ENCODE results near the gene RBM12. TPM values are rescaled to one million over a fixed set of nuclear protein-coding genes. Genes with fewer than 3 reads are reported as not detected.
A peak's percentile ranks its signal among the peaks of the same experiment; 100 is the strongest.

RBM12 gene
- total RNA-seq, 4 donors from 2014 or later, result 9.8 to 23.7 (median 20.7) TPM

- intact Hi-C loops (cut with DNase I; ENCODE audit: low total_unique reads), result loop anchor here (1.0 to 2.0 kb wide), 3 partner anchors 35 to 255 kb away; partner anchors contain the start of gene SCAND1
Measured at GRCh38 chr20:35699957-35700624, 35.4 kb upstream of the RBM12 start.

GRCh38 chr20:35699127-35699956 lies 34.6 kb upstream of the RBM12 start, which contains the start of the genes NFS1 and ROMO1:
NFS1 (minus strand) TSS chr20:35699352; CDS start chr20:35699288, 64 bp downstream.
ROMO1 (plus strand) TSS chr20:35699405; CDS start chr20:35699633, 228 bp downstream.
- intact Hi-C loops (cut with DNase I; ENCODE audit: low total_unique reads), result loop anchor here (1.0 kb wide), 2 partner anchors 34 to 98 kb away; no protein-coding TSS in a partner anchor
- ATAC-seq (peak; percentile 88 to 90), DNase-seq (peak; percentile 69 to 86)
- Histone ChIP-seq H3K27me3 (no peaks in the 10 kb centered on the region), H3K9me3 (no peaks in the 10 kb centered on the region), H3K36me3 (peaks cover 0 to 50% of the 10 kb centered on the region in 2 donors), H3K4me3 (peak within 1 kb of the TSS; percentile 85 to 95 (median 92)), H3K27ac (peak within 1 kb of the TSS; percentile 88 to 97 (median 96)), H3K4me1 (peaks cover 28 to 40% of the 10 kb centered on the region in 2 donors)
- in situ Hi-C loops (cut with MboI; ENCODE audit: low sequenced_read_pairs in 4 of 4), result no loop called here
- TF ChIP-seq POLR2A (IDR thresholded peaks at IDR 0.05), result peak; percentile 60 to 84
- TF ChIP-seq, protein P1, sequence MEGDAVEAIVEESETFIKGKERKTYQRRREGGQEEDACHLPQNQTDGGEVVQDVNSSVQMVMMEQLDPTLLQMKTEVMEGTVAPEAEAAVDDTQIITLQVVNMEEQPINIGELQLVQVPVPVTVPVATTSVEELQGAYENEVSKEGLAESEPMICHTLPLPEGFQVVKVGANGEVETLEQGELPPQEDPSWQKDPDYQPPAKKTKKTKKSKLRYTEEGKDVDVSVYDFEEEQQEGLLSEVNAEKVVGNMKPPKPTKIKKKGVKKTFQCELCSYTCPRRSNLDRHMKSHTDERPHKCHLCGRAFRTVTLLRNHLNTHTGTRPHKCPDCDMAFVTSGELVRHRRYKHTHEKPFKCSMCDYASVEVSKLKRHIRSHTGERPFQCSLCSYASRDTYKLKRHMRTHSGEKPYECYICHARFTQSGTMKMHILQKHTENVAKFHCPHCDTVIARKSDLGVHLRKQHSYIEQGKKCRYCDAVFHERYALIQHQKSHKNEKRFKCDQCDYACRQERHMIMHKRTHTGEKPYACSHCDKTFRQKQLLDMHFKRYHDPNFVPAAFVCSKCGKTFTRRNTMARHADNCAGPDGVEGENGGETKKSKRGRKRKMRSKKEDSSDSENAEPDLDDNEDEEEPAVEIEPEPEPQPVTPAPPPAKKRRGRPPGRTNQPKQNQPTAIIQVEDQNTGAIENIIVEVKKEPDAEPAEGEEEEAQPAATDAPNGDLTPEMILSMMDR (IDR thresholded peaks at IDR 0.05 in 4 of 5, conservative IDR thresholded peaks at IDR 0.05 in 1 of 5), result peak; percentile 5 to 35 (median 25)

More at GRCh38 chr20:35699957-35700624, 35.4 kb upstream of the RBM12 start:
- no peak for ATAC-seq
- Histone ChIP-seq H3K36me3 (peaks cover 0 to 50% of the 10 kb centered on the region in 2 donors), H3K27me3 (no peaks in the 10 kb centered on the region), H3K27ac (peak overlapping the region; percentile 88 to 97 (median 96)), H3K4me3 (peak overlapping the region; percentile 85 to 95 (median 92)), H3K4me1 (peaks cover 28 to 46% of the 10 kb centered on the region in 2 donors), H3K9me3 (no peaks in the 10 kb centered on the region)
- TF ChIP-seq POLR2A (IDR thresholded peaks at IDR 0.05), result no peak
- TF ChIP-seq, protein P1 (IDR thresholded peaks at IDR 0.05 in 4 of 5, conservative IDR thresholded peaks at IDR 0.05 in 1 of 5), result no peak
- DNase-seq, result no peak
- in situ Hi-C loops (cut with MboI; ENCODE audit: low sequenced_read_pairs in 4 of 4), result loop anchor here in 1 of 4 donors (25.0 kb wide), 1 partner anchor 187 kb away; no protein-coding TSS in a partner anchor

DNA sequence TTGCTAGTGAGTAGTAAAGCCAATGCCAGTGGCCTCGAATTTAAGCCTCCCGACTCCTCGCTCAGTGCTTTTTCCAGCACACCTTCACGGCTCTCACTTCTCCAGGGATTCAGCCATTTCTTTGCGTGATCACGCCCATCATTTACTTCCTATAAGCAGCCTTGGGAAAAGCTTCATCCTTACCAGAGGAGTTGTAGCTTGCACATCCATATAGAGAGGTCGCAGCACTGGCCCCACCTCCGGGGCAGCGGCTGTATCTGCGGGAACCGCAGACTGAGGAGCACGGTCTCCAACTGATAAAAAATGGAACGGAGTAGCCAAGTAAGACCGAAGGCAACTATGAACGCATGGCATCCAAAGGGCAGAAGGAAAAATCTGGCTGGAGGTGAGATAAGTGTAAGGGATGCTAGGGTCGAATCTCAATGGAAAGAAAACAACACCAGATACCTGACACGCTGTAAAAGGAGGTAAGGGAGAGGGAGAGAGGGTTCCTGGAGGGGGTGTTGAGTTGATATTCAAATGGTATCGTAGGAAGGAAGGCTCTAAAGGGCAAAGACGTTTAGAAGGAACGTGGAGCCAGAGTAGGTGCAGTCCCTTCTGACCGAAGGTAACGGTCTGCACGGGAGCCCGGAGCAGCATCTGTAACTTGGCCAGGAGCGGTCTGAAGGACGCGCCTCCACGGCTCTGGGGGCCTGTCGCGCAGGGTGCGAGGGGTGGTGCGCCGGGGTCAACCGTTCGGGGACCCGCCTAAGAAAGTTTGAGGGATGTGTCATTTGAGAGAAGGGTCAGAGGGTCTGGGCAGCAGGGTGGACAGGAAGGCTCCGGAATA lies 33.8 kb upstream of the RBM12 start:
- Histone ChIP-seq H3K27ac (peak overlapping the region; percentile 88 to 97 (median 96)), H3K36me3 (peaks cover 0 to 50% of the 10 kb centered on the region in 2 donors), H3K9me3 (no peaks in the 10 kb centered on the region), H3K27me3 (no peaks in the 10 kb centered on the region), H3K4me1 (peaks cover 28 to 39% of the 10 kb centered on the region in 2 donors), H3K4me3 (peak overlapping the region; percentile 85 to 95 (median 92))
- ATAC-seq (peak; percentile 43 to 44), DNase-seq (peak in 1 of 2 donors; percentile 36)
- intact Hi-C loops (cut with DNase I; ENCODE audit: low total_unique reads) (loop anchor here (1.0 kb wide), 3 partner anchors 33 to 186 kb away; no protein-coding TSS in a partner anchor), in situ Hi-C loops (cut with MboI; ENCODE audit: low sequenced_read_pairs in 4 of 4) (no loop called here)
- TF ChIP-seq POLR2A (IDR thresholded peaks at IDR 0.05), result no peak
- TF ChIP-seq, protein P1 (IDR thresholded peaks at IDR 0.05 in 4 of 5, conservative IDR thresholded peaks at IDR 0.05 in 1 of 5), result no peak

Data from gastrocnemius medialis (tissue), 4 donors.